Inferior parietal cortex (tissue), 1 donor: ENCODE measurements around the gene NPC2.
"Not testable (repeated sequence)": the region's sequence is repeated elsewhere in the genome, so short reads cannot be mapped to it uniquely, and the experiment has no call there.

Experiments used
- DNase-seq: peaks from one replicate; pipeline ENCODE4 v3.0.0-alpha.2; 2016; ENCODE audit errors: extremely low spot score

NPC2 gene

GRCh38 chr14:74492776-74493342, at the start of gene NPC2:
Gene NPC2 (minus strand): TSS chr14:74493305. CDS start chr14:74493274, 31 bp downstream.
- no peak for DNase-seq

GRCh38 chr14:74542056-74542685, 49.1 kb upstream of the NPC2 start:
- no peak for DNase-seq

- DNase-seq: no peak
Measured at GRCh38 chr14:74541225-74541624, 48.1 kb upstream of the NPC2 start.

- DNase-seq: no peak
Measured at GRCh38 chr14:74539503-74539902, 46.4 kb upstream of the NPC2 start.

- no peak for DNase-seq
Measured at GRCh38 chr14:74538411-74539391, 45.6 kb upstream of the NPC2 start.

- DNase-seq: not testable (repeated sequence)
Measured at GRCh38 chr14:74536336-74536735, 43.2 kb upstream of the NPC2 start.

GRCh38 chr14:74535756-74536325, 42.7 kb upstream of the NPC2 start:
- no peak for DNase-seq

GRCh38 chr14:74533576-74533975, 40.5 kb upstream of the NPC2 start:
- DNase-seq: no peak

GRCh38 chr14:74532246-74532645, 39.1 kb upstream of the NPC2 start:
- no peak for DNase-seq

GRCh38 chr14:74531467-74531866, 38.4 kb upstream of the NPC2 start:
- no peak for DNase-seq

- DNase-seq: no peak
Measured at GRCh38 chr14:74531006-74531405, 37.9 kb upstream of the NPC2 start.

GRCh38 chr14:74528886-74529285, 35.8 kb upstream of the NPC2 start:
- no peak for DNase-seq

GRCh38 chr14:74528406-74528805, 35.3 kb upstream of the NPC2 start:
- DNase-seq: no peak

- no peak for DNase-seq
Measured at GRCh38 chr14:74527736-74528280, 34.7 kb upstream of the NPC2 start.

- no peak for DNase-seq
Measured at GRCh38 chr14:74526854-74527585, 33.9 kb upstream of the NPC2 start.

GRCh38 chr14:74525361-74525851, 32.3 kb upstream of the NPC2 start:
- no peak for DNase-seq

GRCh38 chr14:74524812-74525135, 31.7 kb upstream of the NPC2 start:
- no peak for DNase-seq

GRCh38 chr14:74524076-74524811, 31.1 kb upstream of the NPC2 start:
- DNase-seq: no peak

GRCh38 chr14:74522740-74523139, 29.6 kb upstream of the NPC2 start:
- DNase-seq: no peak

- DNase-seq: no peak
Measured at GRCh38 chr14:74521756-74522155, 28.7 kb upstream of the NPC2 start.
